HEK293 (cell line): ENCODE results near the gene KREMEN2.

Experiments used
- CTCF ChIP-seq: fragments of 450-650 bp; formaldehyde crosslinking; IDR thresholded peaks from 2 replicates; pipeline ENCODE4 v1.5.1; 2016; ENCODE audit warnings: missing biosample characterization, missing genetic modification characterization
- ZEB2 ChIP-seq: fragments of 450-650 bp; formaldehyde crosslinking; IDR thresholded peaks from 2 replicates; pipeline ENCODE4 v1.5.1; 2016; ENCODE audit warnings: missing biosample characterization, missing genetic modification characterization
- ZNF221 ChIP-seq: fragments of 450-650 bp; formaldehyde crosslinking; IDR thresholded peaks from 2 replicates; pipeline ENCODE4 v1.5.1; 2017; ENCODE audit warnings: missing biosample characterization, missing genetic modification characterization, borderline replicate concordance
- ZNF473 ChIP-seq: fragments of 450-650 bp; formaldehyde crosslinking; IDR thresholded peaks from 2 replicates; pipeline ENCODE4 v1.5.1; 2017; ENCODE audit warnings: missing biosample characterization, missing genetic modification characterization
- ZNF776 ChIP-seq: fragments of 450-650 bp; formaldehyde crosslinking; IDR thresholded peaks from 2 replicates; pipeline ENCODE4 v1.5.0; 2017; ENCODE audit warnings: missing biosample characterization, missing genetic modification characterization, borderline replicate concordance

DNA sequence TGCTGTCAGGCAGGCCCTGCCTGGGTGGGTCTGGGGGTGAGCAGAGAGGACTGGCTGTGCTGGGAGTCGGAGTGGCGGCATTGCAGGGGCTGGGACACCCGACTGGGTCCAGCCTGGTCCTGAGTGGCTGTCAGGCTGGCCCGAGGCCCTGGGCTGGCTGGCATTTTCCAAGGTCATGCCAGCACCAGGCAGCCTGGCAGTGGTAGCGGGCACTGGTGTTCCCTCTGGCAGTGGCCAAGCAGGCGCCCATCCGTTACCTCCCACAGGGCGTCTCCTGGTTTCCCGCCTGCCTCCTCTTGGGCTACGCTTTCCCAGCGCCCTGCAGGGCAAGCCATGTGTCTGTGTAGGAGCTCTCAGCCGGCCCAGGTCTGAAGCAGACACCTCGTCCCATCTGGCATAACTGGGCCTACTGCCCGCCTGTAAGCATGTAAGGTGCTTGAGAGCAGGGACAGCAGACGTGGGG, 21.8 kb downstream of the KREMEN2 start:
- no peak for TF ChIP-seq CTCF
- TF ChIP-seq ZEB2 = no peak
- no peak for TF ChIP-seq ZNF776 (tag by site-specific recombination)
- no peak for TF ChIP-seq ZNF473 (tag by site-specific recombination)
- TF ChIP-seq ZNF221 = no peak
